Uterus (tissue), 2 donors: ENCODE results near the gene CHST5.

Experiments used
- POLR2A ChIP-seq, 2 donors: fragments of 450-650 bp; IDR thresholded peaks; one replicate each; pipeline ENCODE4 v1.6.1; 2016; ENCODE audit warnings: antibody characterized with exemption in 2 of 2, mild to moderate bottlenecking in 1 of 2, moderate library complexity in 1 of 2
- TF ChIP-seq, protein P1 (sequence below), 4 experiments: fragments of 200-600 bp in 2 of 4; fragments of 450-650 bp in 2 of 4; sonication (generic) in 2 of 4; IDR thresholded peaks; one replicate each; pipeline ENCODE4 v1.5.1; 2016 to 2019; ENCODE audit warnings: antibody characterized with exemption in 4 of 4, mild to moderate bottlenecking in 2 of 4, moderate library complexity in 1 of 4

DNA sequence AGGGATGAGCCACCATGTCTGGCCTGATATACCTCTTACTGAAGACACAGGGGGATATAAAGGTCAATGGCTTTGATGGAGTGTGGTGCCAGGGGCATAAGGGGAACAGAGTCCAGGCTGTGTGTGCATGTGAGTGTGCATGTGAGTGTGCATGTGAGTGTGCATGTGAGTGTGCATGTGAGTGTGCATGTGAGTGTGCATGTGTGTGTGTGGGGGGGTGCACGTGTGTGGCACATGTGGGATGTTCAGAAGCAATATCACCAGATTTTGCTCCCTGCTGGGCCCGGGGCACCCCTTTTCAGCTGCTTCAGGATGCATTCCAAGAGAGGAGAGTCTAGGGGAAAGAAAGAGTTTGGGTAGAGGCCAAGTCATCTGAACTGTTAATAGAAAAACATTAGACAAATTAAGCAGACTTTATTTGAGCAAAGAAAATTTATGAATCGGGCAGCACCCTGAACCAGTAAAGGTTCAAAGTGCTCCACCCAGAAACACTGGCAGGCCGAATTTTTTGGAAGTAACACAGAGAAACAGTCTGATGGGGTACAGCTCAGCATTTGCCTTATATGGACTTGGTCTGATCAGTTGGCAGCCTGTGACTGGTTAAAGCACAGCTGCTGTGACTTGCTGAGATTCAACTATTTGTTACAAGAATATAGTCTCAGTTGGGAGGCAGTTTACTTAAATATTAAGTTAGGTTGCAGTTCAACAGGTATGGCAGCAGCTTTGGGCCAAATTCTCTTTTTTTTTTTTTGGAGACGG is 9.7 kb downstream of the CHST5 start:
- no peak for TF ChIP-seq POLR2A (IDR thresholded peaks at IDR 0.05)
- TF ChIP-seq, protein P1, sequence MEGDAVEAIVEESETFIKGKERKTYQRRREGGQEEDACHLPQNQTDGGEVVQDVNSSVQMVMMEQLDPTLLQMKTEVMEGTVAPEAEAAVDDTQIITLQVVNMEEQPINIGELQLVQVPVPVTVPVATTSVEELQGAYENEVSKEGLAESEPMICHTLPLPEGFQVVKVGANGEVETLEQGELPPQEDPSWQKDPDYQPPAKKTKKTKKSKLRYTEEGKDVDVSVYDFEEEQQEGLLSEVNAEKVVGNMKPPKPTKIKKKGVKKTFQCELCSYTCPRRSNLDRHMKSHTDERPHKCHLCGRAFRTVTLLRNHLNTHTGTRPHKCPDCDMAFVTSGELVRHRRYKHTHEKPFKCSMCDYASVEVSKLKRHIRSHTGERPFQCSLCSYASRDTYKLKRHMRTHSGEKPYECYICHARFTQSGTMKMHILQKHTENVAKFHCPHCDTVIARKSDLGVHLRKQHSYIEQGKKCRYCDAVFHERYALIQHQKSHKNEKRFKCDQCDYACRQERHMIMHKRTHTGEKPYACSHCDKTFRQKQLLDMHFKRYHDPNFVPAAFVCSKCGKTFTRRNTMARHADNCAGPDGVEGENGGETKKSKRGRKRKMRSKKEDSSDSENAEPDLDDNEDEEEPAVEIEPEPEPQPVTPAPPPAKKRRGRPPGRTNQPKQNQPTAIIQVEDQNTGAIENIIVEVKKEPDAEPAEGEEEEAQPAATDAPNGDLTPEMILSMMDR (IDR thresholded peaks at IDR 0.05) = no peak
